ENCODE results near the gene HRG.
"Not testable (repeated sequence)": the region's sequence is repeated elsewhere in the genome, so short reads cannot be mapped to it uniquely, and the experiment has no call there.

Gene HRG, protein sequence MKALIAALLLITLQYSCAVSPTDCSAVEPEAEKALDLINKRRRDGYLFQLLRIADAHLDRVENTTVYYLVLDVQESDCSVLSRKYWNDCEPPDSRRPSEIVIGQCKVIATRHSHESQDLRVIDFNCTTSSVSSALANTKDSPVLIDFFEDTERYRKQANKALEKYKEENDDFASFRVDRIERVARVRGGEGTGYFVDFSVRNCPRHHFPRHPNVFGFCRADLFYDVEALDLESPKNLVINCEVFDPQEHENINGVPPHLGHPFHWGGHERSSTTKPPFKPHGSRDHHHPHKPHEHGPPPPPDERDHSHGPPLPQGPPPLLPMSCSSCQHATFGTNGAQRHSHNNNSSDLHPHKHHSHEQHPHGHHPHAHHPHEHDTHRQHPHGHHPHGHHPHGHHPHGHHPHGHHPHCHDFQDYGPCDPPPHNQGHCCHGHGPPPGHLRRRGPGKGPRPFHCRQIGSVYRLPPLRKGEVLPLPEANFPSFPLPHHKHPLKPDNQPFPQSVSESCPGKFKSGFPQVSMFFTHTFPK

DNA sequence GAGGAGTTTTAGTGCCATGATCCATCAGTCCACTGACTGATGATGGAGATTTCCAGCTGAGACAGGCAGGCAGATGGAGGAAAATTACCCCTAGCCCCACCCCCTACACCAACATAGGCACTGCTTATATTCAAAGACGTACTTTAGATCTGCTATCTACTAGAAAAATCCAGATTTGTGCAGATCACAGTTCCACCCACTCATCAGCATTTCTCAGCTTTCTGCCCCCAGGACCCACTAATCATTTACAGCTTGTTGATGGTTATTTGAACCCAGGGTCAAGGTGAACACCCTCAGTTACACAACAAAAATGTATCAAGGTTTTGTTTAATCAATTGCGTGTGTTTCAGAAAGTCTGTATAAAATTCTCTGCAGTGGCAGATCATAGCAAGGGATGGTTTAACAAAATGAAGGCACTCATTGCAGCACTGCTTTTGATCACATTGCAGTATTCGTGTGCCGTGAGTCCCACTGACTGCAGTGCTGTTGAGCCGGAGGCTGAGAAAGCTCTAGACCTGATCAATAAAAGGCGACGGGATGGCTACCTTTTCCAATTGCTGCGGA lies at the start of gene HRG:
Gene HRG (plus strand): TSS at position 390 of the 564 bp plus-strand sequence. CDS start 18 bp downstream, at position 408.
- DNase-seq, result no peak

DNA sequence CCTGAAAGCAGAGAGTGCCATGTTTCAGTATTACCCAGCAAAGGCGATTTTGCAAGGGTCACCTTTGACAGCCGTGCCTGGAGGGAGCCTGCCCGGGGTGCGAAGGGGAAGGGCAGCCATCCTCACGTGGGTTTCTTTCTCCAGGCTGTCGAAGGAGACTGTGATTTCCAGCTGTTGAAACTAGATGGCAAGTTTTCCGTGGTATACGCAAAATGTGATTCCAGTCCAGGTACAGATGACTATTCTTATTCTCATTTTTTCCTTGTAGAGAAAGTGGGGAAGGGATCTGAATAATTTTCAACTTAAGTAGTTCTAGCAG lies 49.6 kb upstream of the HRG start:
- no peak for DNase-seq

DNA sequence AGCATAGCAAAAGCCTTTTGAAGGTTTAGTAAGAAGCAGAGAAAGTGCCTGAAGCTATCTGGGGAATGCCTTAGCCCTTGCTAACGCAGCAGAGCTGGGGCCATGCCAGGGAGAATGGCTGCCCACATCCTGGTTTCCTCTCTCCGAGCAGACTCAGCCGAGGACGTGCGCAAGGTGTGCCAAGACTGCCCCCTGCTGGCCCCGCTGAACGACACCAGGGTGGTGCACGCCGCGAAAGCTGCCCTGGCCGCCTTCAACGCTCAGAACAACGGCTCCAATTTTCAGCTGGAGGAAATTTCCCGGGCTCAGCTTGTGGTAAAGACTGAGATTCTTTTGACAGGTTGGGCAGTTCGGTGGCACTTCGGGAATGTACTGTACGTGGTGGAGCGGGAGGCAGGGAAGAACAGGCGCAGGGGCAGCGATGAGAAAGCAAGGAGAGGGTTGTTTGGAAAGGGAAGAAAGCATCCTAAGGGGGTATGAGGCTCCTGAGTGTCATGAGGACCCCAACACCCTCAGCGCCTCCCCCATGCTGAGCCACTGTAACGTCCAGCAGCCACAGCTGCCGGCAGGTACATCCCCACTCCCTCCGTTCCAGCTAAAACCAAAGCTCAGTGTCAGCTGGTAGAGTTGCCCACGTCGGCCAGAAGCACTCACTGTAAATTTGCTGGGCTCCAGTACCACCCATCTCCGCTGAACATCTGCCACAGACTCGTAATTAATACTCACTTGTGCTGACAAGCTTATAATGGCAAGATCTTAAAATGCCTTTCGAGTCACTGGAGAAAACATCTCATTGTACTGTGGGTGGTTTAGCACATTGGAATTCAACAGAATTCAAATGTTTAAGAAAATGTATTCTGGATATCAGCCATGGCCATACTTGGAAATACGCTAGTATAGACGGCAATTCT lies 48.5 kb upstream of the HRG start:
- peak; percentile 80 for DNase-seq

DNA sequence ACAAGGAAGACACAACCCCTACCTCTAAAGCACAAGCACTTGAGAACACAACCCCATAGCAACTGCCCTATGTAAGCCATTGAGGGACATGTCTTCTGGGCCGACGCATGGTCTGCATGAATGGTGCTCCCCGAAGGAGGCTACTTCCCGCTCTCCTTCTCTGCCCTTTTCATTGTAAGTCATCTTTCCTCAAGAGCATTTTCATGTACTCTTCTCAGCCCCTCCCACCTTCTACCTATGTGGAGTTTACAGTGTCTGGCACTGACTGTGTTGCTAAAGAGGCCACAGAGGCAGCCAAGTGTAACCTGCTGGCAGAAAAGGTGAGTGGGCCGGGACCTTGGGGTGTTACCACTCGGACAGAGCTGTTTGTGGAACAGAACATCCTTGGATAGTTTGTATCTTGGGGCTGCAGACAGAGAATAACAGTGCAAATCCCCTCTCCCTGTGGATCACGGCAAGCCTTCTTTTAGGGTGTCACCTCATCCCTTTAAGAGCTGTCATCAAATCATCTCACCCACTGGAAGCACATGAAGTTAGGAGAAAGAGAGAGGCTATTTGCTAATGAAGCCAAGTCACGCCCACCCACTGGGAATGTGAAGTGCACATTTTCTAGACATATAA lies 47.4 kb upstream of the HRG start:
- DNase-seq, result peak; percentile 51

DNA sequence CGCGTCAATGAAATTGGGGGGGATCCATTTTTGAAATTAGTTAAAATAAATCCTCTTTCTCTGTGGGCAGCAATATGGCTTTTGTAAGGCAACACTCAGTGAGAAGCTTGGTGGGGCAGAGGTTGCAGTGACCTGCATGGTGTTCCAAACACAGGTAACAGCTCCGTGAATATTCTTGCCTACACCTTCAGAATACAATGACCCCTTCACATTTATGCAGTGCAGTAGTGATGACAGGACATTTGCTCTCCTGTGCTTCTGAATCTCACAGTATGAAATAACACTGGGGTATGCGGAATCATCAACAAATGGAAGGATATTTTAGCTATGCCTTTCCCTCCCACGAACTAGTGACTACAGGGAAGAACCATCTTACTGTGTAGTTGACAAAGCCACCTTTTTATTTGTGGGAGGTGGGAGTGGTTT lies 46.0 kb upstream of the HRG start:
- DNase-seq, result no peak

DNA sequence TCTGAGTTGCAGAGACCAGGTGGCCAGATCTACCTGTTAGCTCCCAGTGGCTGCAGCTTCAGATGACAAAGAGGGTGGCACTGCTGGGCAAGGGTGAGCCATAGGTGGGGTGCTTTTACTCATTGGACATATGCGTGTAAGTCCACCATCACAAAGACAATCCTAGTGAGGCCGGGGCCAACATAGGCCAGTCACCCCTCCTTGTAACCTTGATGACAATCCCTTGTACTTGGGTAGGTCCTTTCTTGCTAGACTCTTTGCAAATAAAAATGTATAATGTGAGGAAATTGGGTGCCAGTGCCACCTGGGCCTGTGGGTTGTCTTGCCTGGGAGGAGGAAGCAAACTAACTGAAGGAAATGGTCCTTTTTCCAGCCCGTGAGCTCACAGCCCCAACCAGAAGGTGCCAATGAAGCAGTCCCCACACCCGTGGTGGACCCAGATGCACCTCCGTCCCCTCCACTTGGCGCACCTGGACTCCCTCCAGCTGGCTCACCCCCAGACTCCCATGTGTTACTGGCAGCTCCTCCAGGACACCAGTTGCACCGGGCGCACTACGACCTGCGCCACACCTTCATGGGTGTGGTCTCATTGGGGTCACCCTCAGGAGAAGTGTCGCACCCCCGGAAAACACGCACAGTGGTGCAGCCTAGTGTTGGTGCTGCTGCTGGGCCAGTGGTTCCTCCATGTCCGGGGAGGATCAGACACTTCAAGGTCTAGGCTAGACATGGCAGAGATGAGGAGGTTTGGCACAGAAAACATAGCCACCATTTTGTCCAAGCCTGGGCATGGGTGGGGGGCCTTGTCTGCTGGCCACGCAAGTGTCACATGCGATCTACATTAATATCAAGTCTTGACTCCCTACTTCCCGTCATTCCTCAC lies 45.4 kb upstream of the HRG start:
- no peak for DNase-seq

DNA sequence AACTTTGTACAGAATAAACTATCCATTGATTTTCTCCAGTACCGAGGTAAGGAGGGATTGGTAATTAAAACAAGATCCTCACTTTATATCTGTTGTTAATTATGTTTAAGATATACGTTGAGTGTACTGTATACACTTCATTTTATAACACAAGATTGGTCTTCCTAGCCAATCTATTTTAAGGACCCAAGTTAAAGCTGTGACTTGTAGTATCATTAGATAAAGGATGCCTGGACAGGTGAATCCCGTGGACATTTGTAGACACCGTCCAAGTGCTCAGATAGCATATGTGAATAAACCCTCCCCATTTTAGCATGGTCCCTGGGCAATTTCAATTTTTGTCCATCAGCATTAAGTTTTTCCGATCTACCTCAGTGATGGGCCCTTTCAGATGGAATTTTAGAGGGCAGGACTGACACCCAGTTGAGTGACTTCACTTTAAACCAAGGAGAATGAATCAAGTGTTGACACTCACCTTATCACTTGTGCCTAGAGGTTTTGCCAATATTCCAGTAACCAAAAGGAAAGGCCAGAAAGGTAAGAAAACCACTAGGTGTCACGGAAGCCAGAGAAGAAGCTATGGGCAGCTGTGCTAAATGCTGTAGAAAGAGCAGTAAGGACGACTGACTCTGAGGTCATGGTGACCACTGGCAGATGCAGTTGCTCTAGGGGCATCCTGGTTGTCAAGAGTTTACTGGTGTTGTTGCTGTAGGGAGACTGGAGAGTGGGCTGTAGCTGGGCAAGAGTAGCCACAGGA lies 43.7 kb upstream of the HRG start:
- DNase-seq, result no peak

DNA sequence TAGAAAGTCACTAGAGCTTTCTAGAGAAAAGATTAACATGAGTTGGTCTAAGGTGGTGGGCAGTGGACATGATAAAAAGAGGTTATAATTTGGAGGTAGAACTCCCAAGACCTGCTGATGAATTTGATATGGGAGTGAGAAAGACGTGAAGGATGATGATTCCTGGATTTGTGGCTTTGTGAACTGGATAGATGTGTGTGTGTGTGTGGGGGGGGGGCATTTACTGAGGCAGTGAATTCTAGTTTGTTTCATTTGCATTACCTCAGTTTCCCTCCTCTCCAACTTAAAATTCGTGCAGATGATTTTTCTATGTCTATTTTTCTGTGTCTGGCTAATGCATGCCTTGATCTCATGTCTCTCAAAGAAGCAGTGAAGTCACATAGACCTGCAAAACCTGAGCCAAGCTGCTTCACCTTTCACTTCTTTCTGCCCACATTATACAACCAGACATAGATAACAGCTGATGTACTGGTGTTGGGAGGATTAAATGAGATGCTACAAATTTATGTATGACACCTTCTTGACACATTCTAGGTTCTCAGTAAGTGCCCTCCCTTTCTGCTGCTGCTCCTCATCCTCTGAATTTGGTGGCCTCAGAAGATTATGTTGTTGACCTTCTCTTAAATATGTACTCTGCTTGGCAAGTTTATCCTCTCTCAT lies 43.0 kb upstream of the HRG start:
- DNase-seq, result no peak

DNA sequence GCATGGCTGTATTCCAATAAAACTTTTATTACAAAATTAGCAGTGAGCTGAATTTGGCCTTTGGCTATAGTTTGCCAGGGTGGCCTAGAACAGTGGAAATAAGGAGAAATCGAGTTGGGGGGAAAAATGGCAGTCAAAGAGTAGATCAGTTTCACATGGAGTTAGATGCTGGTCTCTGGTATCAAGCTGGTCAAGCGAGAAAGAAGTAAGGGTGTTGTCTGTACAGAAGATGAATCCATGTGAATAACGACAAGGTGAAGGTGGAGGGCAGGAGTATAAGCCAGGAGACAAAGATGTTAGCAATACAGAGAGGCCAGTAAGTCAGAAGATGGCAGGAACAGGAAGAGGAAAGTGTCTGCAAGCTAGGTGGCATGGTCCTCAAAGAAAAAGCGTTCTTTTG lies 41.2 kb upstream of the HRG start:
- no peak for DNase-seq

DNA sequence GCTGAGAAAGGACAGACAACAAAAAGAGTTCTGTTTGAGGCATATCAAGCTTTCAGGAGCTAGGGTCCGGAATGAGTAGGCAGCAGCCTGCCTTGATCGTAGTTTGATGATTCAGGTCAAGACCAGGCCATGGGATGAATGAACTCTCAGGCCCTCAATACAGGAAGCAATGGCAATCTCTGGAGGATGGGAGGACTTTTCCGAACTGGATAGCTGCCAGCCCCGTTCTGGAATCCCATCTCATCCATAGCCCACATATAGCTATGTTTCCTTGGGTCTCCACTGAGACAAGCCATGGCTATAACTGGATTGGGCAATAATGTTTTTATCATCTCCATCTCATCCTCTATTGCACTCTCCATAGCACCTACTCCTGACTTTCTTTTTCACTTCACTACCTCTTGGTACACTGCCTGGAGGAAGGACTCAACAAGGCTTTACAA lies 40.2 kb upstream of the HRG start:
- DNase-seq, result no peak

DNA sequence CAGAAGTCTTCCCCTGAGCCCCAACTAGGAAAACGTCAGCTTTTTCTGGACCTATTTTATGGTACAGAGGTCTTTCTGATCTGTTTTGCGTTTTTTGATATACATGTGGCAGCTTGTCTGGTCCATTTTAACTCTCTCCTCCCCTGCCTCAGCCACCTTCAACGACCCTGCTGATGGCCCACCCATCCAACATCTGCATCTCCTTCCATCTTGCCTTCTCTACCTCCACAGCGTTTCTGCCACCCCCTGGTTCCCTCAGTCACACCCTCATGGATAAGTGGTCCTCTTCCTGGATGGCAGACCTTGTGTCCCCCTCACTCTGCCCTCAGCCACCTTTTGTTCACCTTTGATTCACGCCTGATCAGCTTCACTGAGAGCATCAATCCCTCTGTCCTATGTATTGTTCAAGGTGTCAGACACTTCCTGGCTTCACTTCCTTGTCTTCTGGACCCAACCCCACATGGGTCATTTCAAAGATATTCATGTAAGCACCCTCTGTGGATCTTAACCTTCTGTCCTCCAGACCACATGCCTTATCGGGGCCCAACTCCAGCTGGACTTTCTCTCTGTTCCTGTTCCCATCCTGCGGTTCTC lies 39.5 kb upstream of the HRG start:
- DNase-seq, result no peak

DNA sequence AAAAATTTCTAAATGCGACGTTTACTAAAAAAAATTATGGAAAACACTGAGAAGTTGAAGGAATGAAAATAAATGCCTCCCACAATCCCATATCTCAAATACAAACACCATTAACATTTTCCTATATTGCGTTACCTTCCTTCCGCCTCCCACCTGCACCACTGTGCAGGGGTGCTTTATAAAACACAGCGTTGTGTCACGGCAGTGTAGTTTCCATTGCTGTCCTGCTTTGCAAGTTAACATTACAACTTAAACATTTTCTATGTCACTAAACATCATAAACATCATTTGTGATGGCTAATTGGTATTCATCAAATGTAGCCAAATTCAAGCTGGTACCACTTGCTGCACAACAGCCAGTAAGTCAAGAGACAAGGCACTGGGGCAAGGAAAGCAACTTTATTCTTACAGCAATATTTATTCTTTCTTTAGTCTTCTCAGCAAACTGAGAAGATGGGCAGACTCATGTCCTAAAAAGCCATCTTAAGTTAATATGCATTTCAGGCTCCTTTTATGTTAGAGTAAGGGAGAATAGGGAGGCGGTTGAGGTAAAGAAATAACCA lies 37.9 kb upstream of the HRG start:
- DNase-seq, result no peak

DNA sequence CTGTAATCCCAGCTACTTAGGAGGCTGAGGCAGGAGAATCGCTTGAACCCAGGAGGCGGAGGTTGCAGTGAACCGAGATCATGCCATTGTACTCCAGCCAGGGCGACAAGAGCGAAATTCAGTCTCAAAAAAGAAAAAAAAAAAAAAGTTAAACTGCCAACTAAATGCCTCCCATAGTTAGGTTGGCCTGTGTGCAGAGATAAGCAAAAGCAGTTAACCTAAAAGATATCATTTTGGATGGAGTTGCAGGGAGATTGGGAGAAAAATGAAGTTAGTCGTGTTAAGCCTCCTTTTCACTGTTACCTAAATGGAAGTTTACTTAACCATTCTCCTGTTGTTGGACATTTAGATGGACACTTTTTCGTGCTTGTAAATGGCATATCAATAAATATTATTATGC lies 37.1 kb upstream of the HRG start:
- no peak for DNase-seq

DNA sequence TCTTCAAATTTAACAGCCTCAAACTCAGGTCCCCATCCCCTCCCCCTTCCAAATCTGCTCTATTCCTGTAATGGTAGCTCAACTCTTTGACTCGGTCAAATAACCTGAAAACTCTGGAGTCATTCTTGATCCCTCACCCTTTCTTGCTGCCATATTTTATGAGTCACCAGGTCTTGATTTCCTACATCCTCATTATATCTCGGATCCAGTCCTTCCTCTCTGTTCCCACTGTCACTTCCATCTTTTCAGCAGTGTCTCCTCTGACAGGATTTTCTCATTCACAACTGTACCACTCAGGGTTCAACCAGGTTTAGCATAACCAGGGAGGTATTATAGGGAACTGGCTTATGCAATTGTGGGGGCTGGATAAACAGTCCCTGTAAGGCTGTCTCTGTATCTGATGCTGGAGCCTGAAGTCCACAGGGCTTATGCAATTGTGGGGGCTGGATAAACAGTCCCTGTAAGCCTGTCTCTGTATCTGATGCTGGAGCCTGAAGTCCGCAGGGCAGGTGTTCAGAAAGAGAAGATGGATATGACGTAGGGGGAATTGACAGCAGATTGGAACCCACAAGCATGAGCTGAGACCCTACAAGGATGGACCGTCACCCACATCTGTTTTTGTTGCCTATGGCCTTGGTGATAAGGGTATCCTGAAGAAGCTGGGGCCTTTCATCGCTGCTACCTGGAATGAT lies 34.7 kb upstream of the HRG start:
- no peak for DNase-seq

DNA sequence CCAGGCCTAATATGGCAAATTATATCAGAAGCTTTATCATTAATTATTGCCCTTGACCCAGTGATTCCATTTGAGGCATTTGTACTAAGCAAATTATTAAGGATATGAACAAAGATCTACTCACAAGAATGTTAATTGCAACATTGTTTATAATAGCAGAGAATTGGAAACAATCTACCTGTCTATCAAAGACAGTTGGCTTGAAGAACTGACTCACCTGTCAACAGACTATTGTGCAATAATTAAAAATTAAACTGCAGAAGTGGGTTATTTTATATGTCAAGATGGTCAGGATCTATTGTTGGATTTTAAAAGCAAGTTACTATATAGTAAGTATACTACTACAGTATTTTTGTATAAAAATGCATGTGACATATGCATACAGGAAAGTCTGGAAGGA lies 32.3 kb upstream of the HRG start:
- no peak for DNase-seq

DNA sequence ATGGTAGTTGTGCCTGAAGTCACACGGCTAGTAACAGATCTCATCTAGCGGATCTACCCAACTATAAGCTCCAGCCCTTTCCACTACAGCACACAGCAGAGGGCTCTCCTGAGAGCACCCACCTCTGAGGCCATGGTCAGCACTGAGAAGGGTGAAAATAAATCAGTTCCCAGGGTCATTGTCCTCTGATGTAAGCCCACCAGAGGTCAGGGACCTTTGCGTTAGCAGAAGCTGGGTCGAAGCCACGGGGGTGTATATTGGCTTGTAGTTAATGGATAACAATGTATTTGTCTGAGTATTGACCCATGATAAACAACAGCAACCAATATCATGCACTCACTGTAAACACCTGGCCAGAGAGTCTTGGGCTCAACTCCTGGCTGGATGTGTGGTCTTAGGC lies 31.6 kb upstream of the HRG start:
- not testable (repeated sequence) for DNase-seq

DNA sequence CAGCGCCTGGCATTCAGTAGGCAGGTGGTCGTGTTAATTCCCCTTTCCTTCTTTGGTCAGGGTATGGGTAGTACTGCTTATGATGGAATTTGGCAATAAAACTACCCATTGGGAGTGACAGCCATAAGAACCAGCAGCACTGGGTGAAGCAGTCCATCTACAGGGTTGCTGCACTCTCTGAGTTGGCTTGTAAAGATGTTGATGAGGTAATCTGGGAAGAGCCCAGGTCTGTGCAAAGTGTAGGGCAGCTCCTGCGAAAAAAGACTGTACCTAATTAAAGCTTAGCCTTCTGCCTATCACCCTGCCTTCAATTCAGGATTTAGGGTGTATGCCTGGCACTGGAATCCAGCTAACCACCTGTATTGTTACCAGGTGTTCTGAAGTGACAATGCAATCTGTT lies 30.3 kb upstream of the HRG start:
- DNase-seq, result no peak

DNA sequence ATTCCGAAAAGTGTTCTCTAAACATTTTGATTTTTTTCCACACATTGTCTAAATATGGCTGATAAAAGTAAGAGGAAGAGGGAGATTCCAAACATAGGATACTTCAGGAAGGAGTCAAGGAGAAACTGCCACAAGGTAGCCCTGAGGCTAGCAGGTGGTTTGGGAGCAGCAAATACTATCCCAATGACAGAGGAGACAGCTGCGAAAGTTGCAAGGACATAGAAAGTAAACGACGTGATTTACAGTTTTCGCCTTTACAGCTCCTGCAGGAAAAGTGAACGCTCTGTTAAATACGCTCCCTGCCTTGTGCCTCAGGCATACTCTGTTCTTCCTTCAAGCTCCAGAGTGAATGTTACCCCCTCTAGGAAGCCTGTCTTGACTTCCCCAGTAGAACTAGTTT lies 29.3 kb upstream of the HRG start:
- no peak for DNase-seq

DNA sequence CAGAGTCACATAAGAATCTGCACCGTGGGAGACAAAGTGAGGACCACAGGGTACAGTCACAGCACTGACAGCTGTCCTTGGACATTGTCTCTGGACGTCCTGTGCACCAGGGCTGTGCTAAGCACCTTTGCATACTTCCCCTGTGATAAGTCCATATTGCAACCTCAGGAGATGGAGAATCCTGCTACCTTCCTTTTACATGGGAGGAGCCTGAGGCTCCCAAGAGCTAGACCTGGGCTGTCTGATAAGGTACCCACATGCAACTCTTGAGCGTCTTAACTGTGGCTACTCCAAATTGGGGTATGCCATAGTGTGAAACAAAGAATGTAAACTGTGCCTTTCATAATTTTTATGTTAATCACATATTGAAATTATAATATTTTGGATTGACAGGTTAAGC lies 28.1 kb upstream of the HRG start:
- DNase-seq, result no peak
